ENCODE data around the gene RAMACL.

- TF ChIP-seq, protein P1, sequence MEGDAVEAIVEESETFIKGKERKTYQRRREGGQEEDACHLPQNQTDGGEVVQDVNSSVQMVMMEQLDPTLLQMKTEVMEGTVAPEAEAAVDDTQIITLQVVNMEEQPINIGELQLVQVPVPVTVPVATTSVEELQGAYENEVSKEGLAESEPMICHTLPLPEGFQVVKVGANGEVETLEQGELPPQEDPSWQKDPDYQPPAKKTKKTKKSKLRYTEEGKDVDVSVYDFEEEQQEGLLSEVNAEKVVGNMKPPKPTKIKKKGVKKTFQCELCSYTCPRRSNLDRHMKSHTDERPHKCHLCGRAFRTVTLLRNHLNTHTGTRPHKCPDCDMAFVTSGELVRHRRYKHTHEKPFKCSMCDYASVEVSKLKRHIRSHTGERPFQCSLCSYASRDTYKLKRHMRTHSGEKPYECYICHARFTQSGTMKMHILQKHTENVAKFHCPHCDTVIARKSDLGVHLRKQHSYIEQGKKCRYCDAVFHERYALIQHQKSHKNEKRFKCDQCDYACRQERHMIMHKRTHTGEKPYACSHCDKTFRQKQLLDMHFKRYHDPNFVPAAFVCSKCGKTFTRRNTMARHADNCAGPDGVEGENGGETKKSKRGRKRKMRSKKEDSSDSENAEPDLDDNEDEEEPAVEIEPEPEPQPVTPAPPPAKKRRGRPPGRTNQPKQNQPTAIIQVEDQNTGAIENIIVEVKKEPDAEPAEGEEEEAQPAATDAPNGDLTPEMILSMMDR (conservative IDR thresholded peaks at IDR 0.05; ENCODE audit: low read length), result no peak
- no peak for TF ChIP-seq EZH2phosphoT487 (IDR thresholded peaks at IDR 0.05; ENCODE audit: borderline replicate concordance, low read depth, low read length)
Observed at GRCh38 chr6:166558156-166559005, 28.1 kb downstream of the RAMACL start.
